Esophagus squamous epithelium (tissue), 4 donors: ENCODE results near the gene SLC26A11.

ENCODE experiments used
- CTCF ChIP-seq, 6 experiments: fragments of 450-650 bp in 4 of 6; fragments of 200-600 bp in 2 of 6; sonication (generic) in 2 of 6; IDR thresholded peaks; one replicate each; pipeline ENCODE4 v1.5.1; 2016 to 2019; ENCODE audit warnings: antibody characterized with exemption in 6 of 6, mild to moderate bottlenecking in 4 of 6, moderate library complexity in 4 of 6
- POLR2A ChIP-seq, 4 donors: fragments of 450-650 bp; IDR thresholded peaks; one replicate each; pipeline ENCODE4 v1.6.1; 2017; ENCODE audit warnings: antibody characterized with exemption in 4 of 4, mild to moderate bottlenecking in 4 of 4, moderate library complexity in 3 of 4

- no peak for TF ChIP-seq POLR2A (IDR thresholded peaks at IDR 0.05)
- no peak for TF ChIP-seq CTCF (IDR thresholded peaks at IDR 0.05)
These were observed 42.1 kb downstream of the SLC26A11 start for GRCh38 chr17:80262291-80262690.
